Measurements from ENCODE around the gene SMPD1. TPM values are rescaled to one million over a fixed set of nuclear protein-coding genes. Genes with fewer than 3 reads are reported as not detected.

Gene SMPD1
- 25.5 and 27.8 TPM in 2 replicates for total RNA-seq
- long read RNA-seq, partial matches to known transcripts: 0 of 1 reads
- long read RNA-seq, other reads (novel, unspliced or antisense): 1 of 1 reads

DNA sequence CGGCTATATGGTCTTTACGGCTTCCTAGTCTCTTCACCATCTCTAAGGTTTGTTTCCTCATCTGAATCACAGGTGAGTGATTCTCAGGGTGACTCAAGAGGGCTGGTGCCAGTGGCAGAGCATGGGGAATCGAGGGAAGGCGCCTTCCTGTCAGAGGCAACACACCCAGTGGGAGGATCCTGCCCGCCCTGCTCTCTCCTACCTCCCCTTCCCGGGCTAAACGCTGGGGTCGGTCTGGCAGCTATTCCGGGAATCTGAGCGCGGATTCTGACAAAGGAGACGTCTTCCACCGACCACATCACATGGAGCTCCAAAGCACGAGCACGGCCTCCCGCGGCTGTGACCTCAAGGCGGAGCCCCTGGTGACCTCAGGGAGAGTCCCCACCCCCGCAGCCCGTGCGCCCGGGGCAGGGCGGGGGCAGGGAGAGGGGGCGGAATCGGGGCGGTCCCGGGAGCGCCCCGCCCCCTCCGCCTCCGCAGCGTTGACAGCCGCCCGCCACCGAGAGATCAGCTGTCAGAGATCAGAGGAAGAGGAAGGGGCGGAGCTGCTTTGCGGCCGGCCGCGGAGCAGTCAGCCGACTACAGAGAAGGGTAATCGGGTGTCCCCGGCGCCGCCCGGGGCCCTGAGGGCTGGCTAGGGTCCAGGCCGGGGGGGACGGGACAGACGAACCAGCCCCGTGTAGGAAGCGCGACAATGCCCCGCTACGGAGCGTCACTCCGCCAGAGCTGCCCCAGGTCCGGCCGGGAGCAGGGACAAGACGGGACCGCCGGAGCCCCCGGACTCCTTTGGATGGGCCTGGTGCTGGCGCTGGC, at the start of gene SMPD1:
TSS of gene SMPD1 (plus strand) at position 570 of the 813 bp plus-strand sequence. CDS start at position 695, 125 bp downstream.
- TF ChIP-seq, protein P1, sequence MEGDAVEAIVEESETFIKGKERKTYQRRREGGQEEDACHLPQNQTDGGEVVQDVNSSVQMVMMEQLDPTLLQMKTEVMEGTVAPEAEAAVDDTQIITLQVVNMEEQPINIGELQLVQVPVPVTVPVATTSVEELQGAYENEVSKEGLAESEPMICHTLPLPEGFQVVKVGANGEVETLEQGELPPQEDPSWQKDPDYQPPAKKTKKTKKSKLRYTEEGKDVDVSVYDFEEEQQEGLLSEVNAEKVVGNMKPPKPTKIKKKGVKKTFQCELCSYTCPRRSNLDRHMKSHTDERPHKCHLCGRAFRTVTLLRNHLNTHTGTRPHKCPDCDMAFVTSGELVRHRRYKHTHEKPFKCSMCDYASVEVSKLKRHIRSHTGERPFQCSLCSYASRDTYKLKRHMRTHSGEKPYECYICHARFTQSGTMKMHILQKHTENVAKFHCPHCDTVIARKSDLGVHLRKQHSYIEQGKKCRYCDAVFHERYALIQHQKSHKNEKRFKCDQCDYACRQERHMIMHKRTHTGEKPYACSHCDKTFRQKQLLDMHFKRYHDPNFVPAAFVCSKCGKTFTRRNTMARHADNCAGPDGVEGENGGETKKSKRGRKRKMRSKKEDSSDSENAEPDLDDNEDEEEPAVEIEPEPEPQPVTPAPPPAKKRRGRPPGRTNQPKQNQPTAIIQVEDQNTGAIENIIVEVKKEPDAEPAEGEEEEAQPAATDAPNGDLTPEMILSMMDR (IDR thresholded peaks at IDR 0.05; ENCODE audit: unreplicated experiment): no peak
- DNase-seq (ENCODE audit: low spot score, unreplicated experiment): peak; percentile 75
- H3K4me1 Mint-ChIP-seq (ENCODE audit: low read depth): peaks cover 24% of the 10 kb centered on the region
- H3K4me3 Mint-ChIP-seq (ENCODE audit: low read depth): peak within 1 kb of the TSS; percentile 85
- peaks cover 3% of the 10 kb centered on the region for H3K36me3 Mint-ChIP-seq (ENCODE audit: insufficient read depth)
- H3K27me3 Mint-ChIP-seq: no peaks in the 10 kb centered on the region
- H3K9me3 Mint-ChIP-seq (ENCODE audit: low read depth): no peaks in the 10 kb centered on the region
- H3K27ac Mint-ChIP-seq: peak within 1 kb of the TSS; percentile 97

DNA sequence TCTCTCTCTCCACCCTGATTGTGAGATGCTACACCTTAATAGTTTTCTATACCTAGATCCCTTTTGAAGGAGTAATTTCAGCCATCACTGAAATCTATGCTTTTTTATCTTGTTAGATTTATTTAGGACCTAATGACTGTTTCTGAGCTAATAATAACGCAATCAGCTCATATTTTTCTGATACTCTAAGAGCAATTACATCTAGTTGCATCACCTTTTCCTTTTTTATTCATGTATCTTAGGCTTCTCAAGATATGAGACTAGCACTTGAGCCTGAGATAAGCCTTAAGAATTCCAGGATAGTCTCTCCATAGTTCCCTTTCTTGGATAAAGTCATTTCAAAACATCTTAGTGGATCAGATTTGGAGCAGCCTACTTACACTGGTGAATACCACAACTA, 44.9 kb upstream of the SMPD1 start:
- TF ChIP-seq, protein P1 (IDR thresholded peaks at IDR 0.05; ENCODE audit: unreplicated experiment): no peak
- no peaks in the 10 kb centered on the region for H3K36me3 Mint-ChIP-seq (ENCODE audit: insufficient read depth)
- no peaks in the 10 kb centered on the region for H3K4me1 Mint-ChIP-seq (ENCODE audit: low read depth)
- H3K27me3 Mint-ChIP-seq: no peaks in the 10 kb centered on the region
- no peaks in the 10 kb centered on the region for H3K9me3 Mint-ChIP-seq (ENCODE audit: low read depth)
- no peak for DNase-seq (ENCODE audit: low spot score, unreplicated experiment)
- H3K4me3 Mint-ChIP-seq (ENCODE audit: low read depth): no peak overlapping the region
- H3K27ac Mint-ChIP-seq: no peak overlapping the region

DNA sequence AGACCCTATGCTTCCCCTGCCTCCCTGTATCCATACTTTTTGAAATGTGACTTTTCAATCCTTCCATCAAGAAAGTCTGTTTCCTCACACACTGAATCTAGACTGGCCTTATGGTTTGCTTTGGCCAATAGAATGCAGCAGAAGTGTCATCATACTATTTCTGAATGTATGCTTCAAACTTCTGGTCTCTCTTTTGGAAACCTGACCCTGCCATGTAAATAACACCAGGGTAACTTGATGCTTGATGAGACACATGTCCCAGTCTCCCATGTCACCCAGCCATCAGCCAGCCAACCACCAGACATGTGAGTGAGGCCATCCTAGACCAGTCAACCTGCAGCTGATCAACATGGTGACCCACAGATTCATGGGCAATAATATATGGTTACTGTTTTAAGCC, 40.2 kb upstream of the SMPD1 start:
- TF ChIP-seq, protein P1 (IDR thresholded peaks at IDR 0.05; ENCODE audit: unreplicated experiment): no peak
- Mint-ChIP-seq H3K4me1 (ENCODE audit: low read depth) (peaks cover 20% of the 10 kb centered on the region), H3K4me3 (ENCODE audit: low read depth) (no peak overlapping the region), H3K36me3 (ENCODE audit: insufficient read depth) (no peaks in the 10 kb centered on the region), H3K27me3 (no peaks in the 10 kb centered on the region), H3K27ac (no peak overlapping the region), H3K9me3 (ENCODE audit: low read depth) (no peaks in the 10 kb centered on the region)
- no peak for DNase-seq (ENCODE audit: low spot score, unreplicated experiment)

DNA sequence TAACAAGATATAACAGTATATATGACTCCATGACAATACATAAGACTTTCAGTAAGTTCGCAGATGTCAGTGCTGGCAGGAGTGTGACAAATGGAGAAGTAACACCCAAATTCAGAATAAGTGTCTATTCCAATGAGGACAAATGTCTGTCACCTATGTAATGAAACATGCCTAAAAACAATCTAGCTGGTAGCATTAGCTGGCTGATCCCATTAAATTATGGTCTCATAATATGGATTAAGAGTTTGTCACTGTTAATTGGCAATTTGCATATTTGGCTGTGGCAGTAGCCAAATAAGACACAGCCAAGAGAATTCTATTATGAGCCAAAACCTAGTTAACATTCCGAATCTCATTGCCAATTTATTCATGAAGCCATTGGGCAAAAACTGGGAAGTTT, 39.8 kb upstream of the SMPD1 start:
- TF ChIP-seq, protein P1 (IDR thresholded peaks at IDR 0.05; ENCODE audit: unreplicated experiment): no peak
- no peak overlapping the region for H3K4me3 Mint-ChIP-seq (ENCODE audit: low read depth)
- peaks cover 23% of the 10 kb centered on the region for H3K4me1 Mint-ChIP-seq (ENCODE audit: low read depth)

DNA sequence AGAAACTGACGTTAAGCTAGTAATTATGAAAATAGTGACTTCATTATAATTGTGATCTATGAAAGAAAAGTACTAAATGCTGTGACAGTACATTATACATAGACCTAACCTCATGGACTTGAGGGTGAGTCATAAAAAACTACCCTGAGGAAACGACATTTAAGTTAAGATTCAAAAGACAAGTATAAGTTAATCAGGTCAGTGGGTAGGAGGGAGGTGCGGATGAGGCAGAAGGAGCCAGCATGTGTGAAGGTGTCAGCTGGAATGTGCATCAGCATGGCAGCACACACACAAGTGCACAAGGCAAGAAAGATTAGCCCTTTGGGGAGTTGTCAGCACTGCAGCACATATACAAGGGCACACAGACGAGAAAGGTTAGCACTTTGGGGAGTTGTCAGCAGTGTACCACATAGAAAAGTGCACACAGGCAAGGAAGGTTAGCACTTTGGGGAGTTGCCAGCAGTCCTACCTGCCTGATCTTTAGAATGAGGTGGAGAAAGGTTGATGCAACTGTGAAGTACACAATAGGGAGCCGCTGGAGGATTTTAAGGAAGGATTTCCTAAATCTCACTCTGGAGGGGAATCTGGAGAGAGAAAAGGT, 38.4 kb upstream of the SMPD1 start:
- no peaks in the 10 kb centered on the region for H3K9me3 Mint-ChIP-seq (ENCODE audit: low read depth)
- no peak for DNase-seq (ENCODE audit: low spot score, unreplicated experiment)
- TF ChIP-seq, protein P1 (IDR thresholded peaks at IDR 0.05; ENCODE audit: unreplicated experiment): no peak
- no peak overlapping the region for H3K27ac Mint-ChIP-seq
- peaks cover 30% of the 10 kb centered on the region for H3K4me1 Mint-ChIP-seq (ENCODE audit: low read depth)
- no peaks in the 10 kb centered on the region for H3K36me3 Mint-ChIP-seq (ENCODE audit: insufficient read depth)
- H3K27me3 Mint-ChIP-seq: no peaks in the 10 kb centered on the region
- H3K4me3 Mint-ChIP-seq (ENCODE audit: low read depth): no peak overlapping the region

More for the DNA sequence above, 39.8 kb upstream of the SMPD1 start:
- DNase-seq (ENCODE audit: low spot score, unreplicated experiment): no peak
- no peaks in the 10 kb centered on the region for H3K9me3 Mint-ChIP-seq (ENCODE audit: low read depth)
- no peak overlapping the region for H3K27ac Mint-ChIP-seq
- no peaks in the 10 kb centered on the region for H3K36me3 Mint-ChIP-seq (ENCODE audit: insufficient read depth)
- no peaks in the 10 kb centered on the region for H3K27me3 Mint-ChIP-seq

All from progenitor cell of endocrine pancreas (in vitro differentiated cells).